ENCODE results near the gene PTPRC.

The PTPRC gene

DNA sequence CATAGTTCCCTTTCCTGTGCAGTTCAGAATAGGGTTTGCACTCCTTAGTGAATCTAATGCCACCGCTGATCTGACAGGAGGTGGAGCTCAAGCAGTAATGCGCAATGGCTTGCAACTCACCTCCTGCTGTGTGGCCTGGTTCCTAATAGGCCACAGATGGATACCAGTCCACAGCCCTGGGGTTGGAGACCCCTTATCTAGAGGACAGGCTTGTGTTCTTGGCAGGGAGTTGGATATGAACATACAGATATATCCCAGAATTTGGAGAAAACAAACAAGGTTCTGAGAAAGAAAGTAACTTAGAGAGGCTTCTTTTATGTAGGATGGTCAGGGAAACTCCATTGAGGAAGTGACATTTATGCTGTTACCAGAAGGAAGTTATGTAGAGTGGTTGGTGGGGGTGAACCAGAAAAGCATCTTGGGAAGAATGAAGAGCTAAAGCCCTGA lies 5.1 kb upstream of the PTPRC start:
- ChIA-PET CTCF (interaction anchor here (1.0 to 5.0 kb wide), 4 partner anchors 8 to 53 kb away, joined by 3 to 24 read pairs (median 5); no protein-coding TSS in a partner anchor), POLR2A (no interaction called here)

DNA sequence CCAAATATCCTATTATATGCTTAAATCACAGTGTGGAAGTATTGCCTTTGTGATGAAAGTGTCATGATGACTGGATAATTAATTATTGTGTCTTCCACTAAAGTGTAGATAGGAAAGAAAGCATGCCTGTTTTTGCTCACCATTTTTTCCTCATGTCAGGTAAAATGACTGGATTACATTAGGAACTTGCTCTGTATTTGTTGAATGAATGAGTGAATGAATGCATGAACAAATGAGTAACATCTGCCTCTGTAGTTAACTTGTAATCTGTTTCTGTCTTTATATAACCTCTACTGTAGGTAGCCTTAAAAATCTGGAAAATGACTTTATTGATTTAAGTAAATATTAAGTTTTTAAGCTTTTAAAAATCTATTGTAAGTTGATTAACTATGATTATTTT lies 2.9 kb upstream of the PTPRC start:
- no peak for DNase-seq (ENCODE audit: extremely low spot score)
- POLR2A ChIA-PET = interaction anchor here (0.6 kb wide), 1 partner anchor 43 kb away, joined by 3 read pairs; no protein-coding TSS in a partner anchor
- CTCF ChIA-PET = interaction anchor here (0.8 to 5.0 kb wide), 8 partner anchors 12 to 60 kb away, joined by 3 to 24 read pairs (median 3); no protein-coding TSS in a partner anchor

More for the DNA sequence above, 5.1 kb upstream of the PTPRC start:
- no peak for TF ChIP-seq CTCF (IDR thresholded peaks at IDR 0.05; ENCODE audit: control extremely low read depth, extremely low read depth, low read depth, missing control alignments)
- no peak for DNase-seq (ENCODE audit: extremely low spot score)

GRCh38 chr1:198636391-198636790 lies 2.4 kb upstream of the PTPRC start:
- no peak for TF ChIP-seq CTCF (IDR thresholded peaks at IDR 0.05; ENCODE audit: control extremely low read depth, extremely low read depth, low read depth, missing control alignments)
- DNase-seq (ENCODE audit: extremely low spot score) = no peak
- POLR2A ChIA-PET = no interaction called here

More for the DNA sequence above, 2.9 kb upstream of the PTPRC start:
- TF ChIP-seq CTCF (IDR thresholded peaks at IDR 0.05; ENCODE audit: control extremely low read depth, extremely low read depth, low read depth, missing control alignments) = no peak

GRCh38 chr1:198637157-198637556 lies 1.7 kb upstream of the PTPRC start:
- ChIA-PET CTCF (interaction anchor here (0.7 to 5.0 kb wide), 7 partner anchors 8 to 169 kb away, joined by 3 to 24 read pairs (median 3); no protein-coding TSS in a partner anchor), POLR2A (no interaction called here)
- no peak for DNase-seq (ENCODE audit: extremely low spot score)
- no peak for TF ChIP-seq CTCF (IDR thresholded peaks at IDR 0.05; ENCODE audit: control extremely low read depth, extremely low read depth, low read depth, missing control alignments)

More at GRCh38 chr1:198636391-198636790, 2.4 kb upstream of the PTPRC start:
- CTCF ChIA-PET = interaction anchor here (0.9 to 5.0 kb wide), 7 partner anchors 13 to 50 kb away, joined by 3 to 24 read pairs (median 3); no protein-coding TSS in a partner anchor

- no peak for DNase-seq (ENCODE audit: extremely low spot score)
- CTCF ChIA-PET = interaction anchor here (1.6 to 5.0 kb wide), 2 partner anchors 16 to 29 kb away, joined by 4 to 24 read pairs; no protein-coding TSS in a partner anchor
- POLR2A ChIA-PET = no interaction called here
- no peak for TF ChIP-seq CTCF (IDR thresholded peaks at IDR 0.05; ENCODE audit: control extremely low read depth, extremely low read depth, low read depth, missing control alignments)
These were observed 863 bp upstream of the PTPRC start for GRCh38 chr1:198637916-198638437.

GRCh38 chr1:198638441-198638840 lies 399 bp upstream of the PTPRC start:
- POLR2A ChIA-PET = no interaction called here
- CTCF ChIA-PET = interaction anchor here (1.6 to 5.0 kb wide), 2 partner anchors 17 to 29 kb away, joined by 4 to 24 read pairs; no protein-coding TSS in a partner anchor
- TF ChIP-seq CTCF (IDR thresholded peaks at IDR 0.05; ENCODE audit: control extremely low read depth, extremely low read depth, low read depth, missing control alignments) = no peak
- no peak for DNase-seq (ENCODE audit: extremely low spot score)
